IPS-18a (cell line): ENCODE measurements around the gene ALDH5A1.
A peak's percentile ranks its signal among the peaks of the same experiment; 100 is the strongest.

Source experiments
- H3K27ac ChIP-seq: one replicate; pipeline ENCODE4 v1.5.1; 2013; ENCODE audit warnings: low read length
- H3K27me3 ChIP-seq: one replicate; pipeline ENCODE4 v1.6.1; 2013; ENCODE audit warnings: mild to moderate bottlenecking, low read length; ENCODE audit not compliant: control insufficient read depth, insufficient read depth
- H3K36me3 ChIP-seq: one replicate; pipeline ENCODE4 v1.6.1; 2013; ENCODE audit warnings: low read depth, low read length; ENCODE audit not compliant: control insufficient read depth
- H3K4me1 ChIP-seq: one replicate; pipeline ENCODE4 v1.6.1; 2013; ENCODE audit warnings: low read depth, low read length; ENCODE audit not compliant: control insufficient read depth
- H3K4me3 ChIP-seq: one replicate; pipeline ENCODE4 v1.5.1; 2013; ENCODE audit warnings: low read length
- H3K9ac ChIP-seq: one replicate; pipeline ENCODE4 v1.6.1; 2013; ENCODE audit warnings: mild to moderate bottlenecking, low read length, moderate library complexity
- H3K9me3 ChIP-seq: one replicate; pipeline ENCODE4 v1.6.1; 2013; ENCODE audit warnings: low read depth, low read length; ENCODE audit not compliant: control insufficient read depth

ALDH5A1 gene

DNA sequence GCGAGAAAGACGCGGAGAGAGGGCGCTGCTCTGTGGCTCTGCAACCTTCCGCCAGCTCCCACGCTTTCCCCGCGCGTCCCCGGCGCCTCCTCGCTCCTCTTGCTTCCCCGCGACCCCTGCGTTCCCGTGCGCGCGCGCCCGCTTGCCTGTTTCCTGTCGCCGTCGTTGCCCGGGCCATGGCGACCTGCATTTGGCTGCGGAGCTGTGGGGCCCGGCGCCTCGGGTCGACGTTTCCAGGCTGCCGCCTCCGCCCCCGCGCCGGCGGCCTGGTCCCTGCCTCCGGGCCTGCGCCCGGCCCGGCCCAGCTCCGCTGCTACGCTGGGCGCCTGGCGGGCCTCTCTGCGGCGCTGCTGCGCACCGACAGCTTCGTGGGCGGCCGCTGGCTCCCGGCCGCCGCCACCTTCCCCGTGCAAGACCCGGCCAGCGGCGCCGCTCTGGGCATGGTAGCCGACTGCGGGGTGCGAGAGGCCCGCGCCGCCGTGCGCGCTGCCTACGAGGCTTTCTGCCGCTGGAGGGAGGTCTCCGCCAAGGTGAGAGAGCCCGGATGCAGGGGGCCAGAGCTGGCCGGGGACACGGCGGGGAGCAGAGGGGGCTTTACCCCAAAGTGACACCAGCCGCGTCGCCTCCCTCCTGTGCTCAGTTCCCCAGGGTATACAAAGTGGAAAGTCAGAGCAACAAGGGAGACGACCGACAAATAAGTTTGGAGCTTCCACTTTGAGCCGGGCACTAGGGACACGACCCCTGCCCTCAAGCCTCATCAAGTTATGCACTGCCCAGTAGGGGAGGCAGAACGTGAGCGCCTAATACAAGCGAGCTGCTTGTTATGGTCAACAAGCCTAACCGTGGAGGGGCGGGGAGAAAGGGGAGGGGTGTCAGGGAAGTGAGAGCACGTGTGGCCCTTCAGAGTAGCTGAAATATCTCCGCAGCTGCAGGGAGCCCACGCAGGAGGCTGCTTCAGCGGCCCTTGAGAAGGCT is at the start of gene ALDH5A1:
TSS of gene ALDH5A1 (plus strand) at position 149 of the 975 bp plus-strand sequence. CDS start at position 177, 28 bp downstream.
- H3K27ac ChIP-seq: no peak within 1 kb of the TSS

DNA sequence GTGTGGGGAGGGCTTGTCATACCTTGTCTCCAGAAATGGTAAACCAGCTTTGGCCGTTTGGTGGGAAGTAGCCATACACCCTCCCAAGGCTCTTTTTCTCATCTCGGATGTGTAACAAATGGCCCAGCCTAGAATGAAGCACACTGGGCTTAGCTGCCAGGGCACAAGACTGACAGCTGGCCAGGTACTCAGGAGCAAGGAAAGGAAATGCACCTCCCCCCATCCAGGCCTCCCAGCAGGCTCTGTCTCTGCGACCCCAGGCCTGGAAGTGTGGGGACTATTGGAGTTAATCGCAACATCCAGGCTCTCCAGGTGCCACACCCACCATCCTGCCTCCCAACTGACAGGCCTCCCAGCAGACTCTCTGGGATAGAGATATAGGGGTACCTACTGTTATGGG is 49.1 kb upstream of the ALDH5A1 start:
- no peaks in the 10 kb centered on the region for H3K36me3 ChIP-seq
- no peak overlapping the region for H3K9ac ChIP-seq
- H3K4me3 ChIP-seq: no peak overlapping the region
- H3K27me3 ChIP-seq: no peaks in the 10 kb centered on the region
- no peaks in the 10 kb centered on the region for H3K9me3 ChIP-seq
- H3K27ac ChIP-seq: no peak overlapping the region
- H3K4me1 ChIP-seq: no peaks in the 10 kb centered on the region

More for the DNA sequence above, at the start of gene ALDH5A1:
- Histone ChIP-seq H3K4me1 (no peaks in the 10 kb centered on the region), H3K36me3 (no peaks in the 10 kb centered on the region), H3K4me3 (peak within 1 kb of the TSS; percentile 62), H3K9me3 (no peaks in the 10 kb centered on the region), H3K9ac (peak within 1 kb of the TSS; percentile 35), H3K27me3 (peaks cover 26% of the 10 kb centered on the region)

DNA sequence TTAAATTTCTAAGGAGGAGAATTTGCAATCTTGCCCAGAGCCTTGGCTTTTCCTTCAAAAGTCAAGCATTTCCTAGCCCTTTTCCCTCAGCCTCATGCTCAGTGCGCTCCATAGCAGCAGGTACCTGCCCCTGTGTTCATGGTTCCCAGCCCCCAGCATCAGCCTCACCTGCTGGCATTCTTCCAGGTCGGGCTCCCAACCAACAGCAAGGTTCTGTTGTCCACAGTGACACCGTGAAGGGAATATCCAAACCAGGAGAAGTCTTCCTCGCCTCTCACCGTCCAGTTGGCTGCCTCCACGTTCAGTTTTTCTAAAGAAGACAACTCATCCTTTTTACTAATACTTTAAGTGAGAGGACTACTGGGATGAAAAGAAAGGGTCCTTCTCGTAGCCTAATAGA is 48.1 kb upstream of the ALDH5A1 start:
- Histone ChIP-seq H3K9ac (no peak overlapping the region), H3K27me3 (no peaks in the 10 kb centered on the region), H3K36me3 (no peaks in the 10 kb centered on the region), H3K9me3 (no peaks in the 10 kb centered on the region), H3K4me3 (no peak overlapping the region), H3K27ac (no peak overlapping the region), H3K4me1 (no peaks in the 10 kb centered on the region)

DNA sequence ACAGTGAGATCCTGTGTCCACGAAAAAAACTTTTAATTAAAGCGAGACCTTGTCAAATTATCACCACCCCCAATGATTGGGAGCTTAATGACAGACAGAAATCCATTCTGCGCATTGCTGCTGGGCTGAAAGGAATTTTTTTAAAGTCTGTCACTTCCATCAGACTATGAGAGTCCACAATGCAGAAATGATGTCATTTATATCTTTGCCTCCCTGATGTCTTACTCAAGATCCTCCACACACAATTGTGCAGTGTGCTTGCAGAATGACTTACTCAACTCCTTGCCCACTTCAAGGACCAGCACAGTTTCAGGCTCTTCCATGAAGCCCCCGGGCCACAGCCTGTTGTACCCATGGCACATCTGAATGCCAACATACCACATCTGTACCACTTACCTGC is 46.4 kb upstream of the ALDH5A1 start:
- Histone ChIP-seq H3K36me3 (no peaks in the 10 kb centered on the region), H3K9me3 (no peaks in the 10 kb centered on the region), H3K9ac (no peak overlapping the region), H3K27ac (no peak overlapping the region), H3K4me1 (no peaks in the 10 kb centered on the region), H3K27me3 (no peaks in the 10 kb centered on the region), H3K4me3 (no peak overlapping the region)

DNA sequence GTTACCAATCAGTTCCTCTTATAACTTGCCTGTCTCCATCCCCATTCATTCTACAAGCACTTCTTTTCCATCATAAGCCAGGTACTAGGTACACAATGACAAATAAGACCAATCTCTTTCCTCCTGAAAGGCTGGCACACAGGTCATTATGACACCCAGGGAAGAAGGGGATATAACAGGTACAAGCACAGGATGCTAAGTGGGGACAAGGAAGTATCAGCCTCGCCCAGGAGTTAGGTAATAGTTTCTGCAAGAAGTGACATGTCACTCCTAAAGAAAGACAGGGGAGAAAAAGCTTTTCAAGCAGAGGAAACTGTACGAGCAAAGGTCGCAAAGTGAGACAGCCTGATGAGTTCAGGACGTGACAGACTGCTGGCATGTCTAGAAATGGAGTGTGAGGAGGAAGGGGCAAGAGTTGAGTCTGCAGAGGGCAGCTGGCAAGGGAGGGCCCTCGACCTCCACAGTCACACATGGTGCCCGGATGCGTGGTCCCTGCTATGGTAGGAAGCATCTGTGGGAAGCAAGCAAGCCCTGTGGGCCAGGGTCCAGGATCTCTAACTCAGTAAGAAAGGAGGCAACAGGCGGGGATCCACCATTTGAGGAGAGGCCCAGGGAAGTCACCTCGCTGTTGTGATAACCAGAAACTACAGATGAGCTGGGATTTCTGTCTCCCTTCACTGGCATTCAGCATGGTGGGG is 45.8 kb upstream of the ALDH5A1 start:
- Histone ChIP-seq H3K36me3 (no peaks in the 10 kb centered on the region), H3K4me3 (no peak overlapping the region), H3K27ac (no peak overlapping the region), H3K9me3 (no peaks in the 10 kb centered on the region), H3K4me1 (no peaks in the 10 kb centered on the region), H3K27me3 (no peaks in the 10 kb centered on the region), H3K9ac (no peak overlapping the region)

DNA sequence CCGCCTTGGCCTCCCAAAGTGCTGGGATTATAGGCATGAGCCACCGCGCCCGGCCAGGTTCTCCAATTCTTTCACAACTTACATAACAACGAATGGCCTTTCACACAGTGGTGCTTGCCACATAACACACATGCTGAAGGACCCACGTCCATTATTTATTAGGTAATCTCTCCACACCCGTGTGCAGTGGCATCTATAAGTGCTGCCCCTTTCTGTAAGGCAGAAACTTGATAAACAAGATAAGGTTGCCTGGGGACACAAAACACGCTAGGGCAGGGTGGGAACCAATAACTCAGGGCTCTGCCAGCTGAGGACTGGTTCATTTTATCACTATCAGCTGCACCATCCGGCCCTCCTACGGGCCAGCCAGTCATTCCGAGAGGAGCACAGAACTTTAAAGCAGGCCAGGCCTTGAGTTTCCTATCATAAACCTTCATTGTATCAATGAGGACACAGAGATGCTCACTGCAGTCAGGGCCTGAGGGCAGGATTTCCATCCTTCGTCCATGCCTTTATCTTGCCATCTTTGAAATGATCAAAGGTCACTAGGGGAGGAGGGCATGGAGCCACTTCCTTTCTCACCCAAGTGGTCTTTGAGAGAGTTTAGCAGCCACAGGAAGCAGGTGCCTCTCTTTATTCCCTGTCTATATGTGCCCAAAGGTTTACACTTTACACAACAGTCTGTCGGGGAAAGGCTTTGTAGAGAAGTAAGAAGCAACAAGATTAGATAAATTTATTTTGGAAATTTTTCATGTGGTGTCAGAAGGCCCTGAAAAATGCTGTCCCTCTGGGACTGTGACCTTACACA is 43.0 kb upstream of the ALDH5A1 start:
- no peaks in the 10 kb centered on the region for H3K36me3 ChIP-seq
- no peaks in the 10 kb centered on the region for H3K4me1 ChIP-seq
- no peaks in the 10 kb centered on the region for H3K27me3 ChIP-seq
- H3K9ac ChIP-seq: no peak overlapping the region
- no peak overlapping the region for H3K27ac ChIP-seq
- H3K9me3 ChIP-seq: no peaks in the 10 kb centered on the region
- no peak overlapping the region for H3K4me3 ChIP-seq

DNA sequence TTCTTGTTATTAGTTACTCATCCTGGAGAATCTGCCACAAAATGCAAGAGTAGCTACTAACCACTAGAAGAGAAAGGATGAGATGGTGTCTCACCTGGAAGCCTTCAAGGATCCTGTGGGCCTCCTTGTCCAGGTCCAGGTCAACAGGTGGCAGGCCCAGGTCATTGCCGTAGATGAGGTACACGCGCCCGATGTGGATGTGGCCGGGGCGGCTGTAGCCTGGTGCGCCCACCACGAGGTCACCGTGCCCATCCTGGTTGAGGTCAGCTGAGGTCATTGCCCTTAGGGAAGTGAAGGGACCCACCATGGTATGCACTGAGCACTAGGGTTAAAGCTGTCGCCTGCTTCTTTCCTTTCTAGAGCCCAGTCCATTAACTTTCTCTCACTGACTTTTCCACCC is 40.8 kb upstream of the ALDH5A1 start:
- H3K9me3 ChIP-seq: no peaks in the 10 kb centered on the region
- no peaks in the 10 kb centered on the region for H3K36me3 ChIP-seq
- H3K27me3 ChIP-seq: no peaks in the 10 kb centered on the region
- no peaks in the 10 kb centered on the region for H3K4me1 ChIP-seq
- H3K4me3 ChIP-seq: no peak overlapping the region
- no peak overlapping the region for H3K9ac ChIP-seq
- no peak overlapping the region for H3K27ac ChIP-seq

DNA sequence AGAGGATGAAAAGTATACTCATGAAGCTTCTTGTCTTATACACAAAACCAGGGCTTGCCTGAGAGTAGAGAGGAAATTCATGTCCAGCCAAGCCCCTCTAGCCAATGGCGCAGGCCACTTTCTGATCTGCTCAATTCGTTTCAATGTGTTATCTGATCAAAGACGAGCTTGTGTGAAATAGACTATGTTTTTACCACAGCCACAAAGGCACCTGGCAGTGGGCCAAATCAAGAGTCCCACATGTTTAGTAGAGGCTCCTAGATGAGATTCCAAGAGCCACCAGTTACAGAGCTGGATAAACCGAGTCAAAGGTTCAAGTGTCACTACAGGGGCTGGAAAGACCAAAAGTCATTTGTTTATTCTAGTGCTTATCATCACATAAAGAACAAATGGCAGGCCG is 40.3 kb upstream of the ALDH5A1 start:
- Histone ChIP-seq H3K9ac (no peak overlapping the region), H3K9me3 (no peaks in the 10 kb centered on the region), H3K27me3 (no peaks in the 10 kb centered on the region), H3K36me3 (no peaks in the 10 kb centered on the region), H3K4me1 (no peaks in the 10 kb centered on the region), H3K4me3 (no peak overlapping the region), H3K27ac (no peak overlapping the region)

DNA sequence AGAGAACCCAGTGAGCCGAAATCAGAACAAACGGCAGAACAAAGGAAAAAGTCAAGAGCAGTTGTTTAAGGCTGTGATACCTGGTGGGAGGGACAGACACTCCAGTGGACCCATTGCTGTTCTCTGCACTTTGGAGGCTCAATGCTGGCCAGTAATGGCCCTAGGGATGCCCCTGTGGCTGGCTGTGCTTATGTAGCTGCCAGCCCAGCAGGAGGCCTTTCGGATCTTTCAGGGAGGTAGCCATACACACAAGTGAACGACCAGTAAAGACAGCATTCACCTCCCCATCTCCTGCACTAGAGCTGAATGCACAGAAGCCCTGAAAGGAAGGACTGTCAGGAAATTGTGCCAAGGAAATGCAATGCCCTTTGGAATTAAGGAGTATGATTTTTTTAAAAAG is 39.7 kb upstream of the ALDH5A1 start:
- Histone ChIP-seq H3K4me3 (no peak overlapping the region), H3K27me3 (no peaks in the 10 kb centered on the region), H3K4me1 (no peaks in the 10 kb centered on the region), H3K9me3 (no peaks in the 10 kb centered on the region), H3K9ac (no peak overlapping the region), H3K27ac (no peak overlapping the region), H3K36me3 (no peaks in the 10 kb centered on the region)

DNA sequence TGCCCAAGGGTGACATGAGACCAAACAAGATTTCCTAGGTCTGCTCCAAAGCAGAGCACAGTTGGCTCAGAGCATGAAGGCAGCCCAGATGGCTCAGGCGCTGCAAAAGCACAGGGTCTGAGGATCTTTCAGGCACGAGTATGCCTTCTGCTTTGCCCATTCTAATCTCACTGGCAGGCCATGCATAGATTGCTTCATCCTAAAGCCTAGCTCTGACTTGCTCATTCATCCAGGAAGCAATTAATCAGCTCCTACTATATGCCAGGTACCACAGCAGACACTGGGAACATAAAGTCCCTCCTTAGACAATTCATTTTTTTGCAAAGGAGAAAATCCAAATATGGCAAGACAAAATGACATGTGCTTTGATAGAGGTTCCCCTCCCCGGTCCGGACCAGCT is 36.6 kb upstream of the ALDH5A1 start:
- no peak overlapping the region for H3K27ac ChIP-seq
- no peaks in the 10 kb centered on the region for H3K36me3 ChIP-seq
- H3K4me1 ChIP-seq: no peaks in the 10 kb centered on the region
- no peaks in the 10 kb centered on the region for H3K27me3 ChIP-seq
- no peaks in the 10 kb centered on the region for H3K9me3 ChIP-seq
- no peak overlapping the region for H3K4me3 ChIP-seq
- no peak overlapping the region for H3K9ac ChIP-seq

DNA sequence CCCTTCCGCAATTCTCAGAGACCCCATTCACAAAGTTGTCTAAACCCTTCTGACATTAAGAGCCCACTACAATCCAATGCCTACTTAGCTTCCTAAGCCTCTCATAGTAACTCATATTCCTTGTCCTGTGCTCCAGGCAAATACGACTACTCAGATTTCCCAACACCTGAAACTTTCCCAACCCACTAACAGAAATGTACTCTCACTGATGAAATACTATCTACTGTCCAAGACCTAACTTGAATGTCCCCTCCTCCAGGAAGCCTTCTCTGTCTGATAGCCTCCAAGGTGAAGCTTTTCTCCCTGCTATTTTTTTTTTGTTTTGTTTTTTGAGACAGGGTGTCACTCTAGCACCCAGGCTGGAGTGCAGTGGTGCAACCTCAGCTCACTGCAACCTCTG is 35.8 kb upstream of the ALDH5A1 start:
- Histone ChIP-seq H3K4me1 (no peaks in the 10 kb centered on the region), H3K36me3 (no peaks in the 10 kb centered on the region), H3K27ac (no peak overlapping the region), H3K27me3 (no peaks in the 10 kb centered on the region), H3K4me3 (no peak overlapping the region), H3K9me3 (no peaks in the 10 kb centered on the region), H3K9ac (no peak overlapping the region)
